ENCODE data around the gene CCDC47.
"Not testable (repeated sequence)": the region's sequence is repeated elsewhere in the genome, so short reads cannot be mapped to it uniquely, and the experiment has no call there.

Gene CCDC47

GRCh38 chr17:63773272-63774140, at the start of gene CCDC47:
TSS of gene CCDC47 (minus strand) at chr17:63773597. CDS start at chr17:63766175, 7,422 bp downstream.
- DNase-seq, result peak; percentile 100

DNA sequence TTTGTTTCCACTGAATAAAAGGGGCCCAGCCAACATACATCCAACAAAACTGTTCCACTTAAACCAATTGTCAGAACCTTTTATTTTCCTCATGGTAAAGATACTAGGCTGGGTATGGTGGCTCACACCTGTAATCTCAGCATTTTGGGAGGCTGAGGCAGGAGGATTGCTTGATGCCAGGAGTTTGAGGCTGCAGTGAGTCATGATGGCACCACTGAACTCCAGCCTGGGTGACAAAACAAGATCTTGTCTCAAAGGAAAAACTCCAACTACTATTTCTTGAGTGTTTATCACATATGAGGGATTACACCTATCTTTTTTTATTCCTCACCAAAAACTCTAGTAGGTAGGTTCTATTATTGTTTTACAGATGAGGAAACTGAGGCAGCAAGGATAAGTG, 49.1 kb upstream of the CCDC47 start:
- DNase-seq, result no peak

DNA sequence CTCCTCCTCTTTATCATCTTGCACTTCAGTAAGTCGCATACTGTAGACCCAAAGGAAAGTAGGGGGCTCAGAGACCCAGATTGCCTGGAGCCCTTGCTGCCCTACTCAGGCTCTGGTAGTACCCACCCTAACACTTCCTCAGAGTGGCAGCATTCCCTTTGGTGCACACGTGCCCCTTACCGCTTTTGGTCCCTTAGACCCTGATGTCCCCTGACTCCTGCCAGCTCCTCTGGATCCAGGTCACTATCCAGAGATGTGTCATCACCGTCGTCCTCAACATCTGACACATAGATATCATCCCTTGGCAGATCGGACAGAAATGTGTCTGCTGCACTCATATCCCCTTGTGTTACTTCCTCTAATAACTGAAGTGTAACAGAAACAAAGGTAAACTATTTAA, 48.4 kb upstream of the CCDC47 start:
- DNase-seq, result no peak

DNA sequence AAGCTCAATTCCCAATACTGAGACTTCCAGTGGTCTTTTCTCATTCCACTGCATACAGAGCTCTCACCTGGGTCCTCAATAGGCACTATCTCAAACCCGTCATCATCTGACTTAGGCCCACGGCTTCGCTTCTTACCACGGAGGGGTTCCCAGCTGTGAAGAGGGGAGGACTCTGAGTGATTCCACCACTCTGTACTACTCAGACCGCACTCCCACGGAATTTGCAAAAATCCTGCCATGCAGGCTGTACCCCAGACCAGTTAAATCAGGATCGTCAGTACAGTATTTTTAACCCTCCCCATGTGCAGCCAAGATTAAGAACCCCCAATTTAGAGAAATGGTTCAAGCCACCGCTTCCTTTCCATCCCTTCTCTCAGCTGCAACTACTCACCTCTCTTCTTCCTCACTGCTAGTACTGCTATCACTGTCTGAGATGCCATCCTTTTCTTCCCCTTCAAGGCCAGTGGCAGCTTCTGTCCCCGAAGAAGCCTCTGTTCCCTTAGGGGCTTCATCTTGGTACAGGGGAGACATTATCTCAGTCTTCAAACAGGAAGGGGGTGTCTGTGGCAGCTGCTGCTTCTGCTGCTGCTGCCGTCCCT, 47.7 kb upstream of the CCDC47 start:
- no peak for DNase-seq

DNA sequence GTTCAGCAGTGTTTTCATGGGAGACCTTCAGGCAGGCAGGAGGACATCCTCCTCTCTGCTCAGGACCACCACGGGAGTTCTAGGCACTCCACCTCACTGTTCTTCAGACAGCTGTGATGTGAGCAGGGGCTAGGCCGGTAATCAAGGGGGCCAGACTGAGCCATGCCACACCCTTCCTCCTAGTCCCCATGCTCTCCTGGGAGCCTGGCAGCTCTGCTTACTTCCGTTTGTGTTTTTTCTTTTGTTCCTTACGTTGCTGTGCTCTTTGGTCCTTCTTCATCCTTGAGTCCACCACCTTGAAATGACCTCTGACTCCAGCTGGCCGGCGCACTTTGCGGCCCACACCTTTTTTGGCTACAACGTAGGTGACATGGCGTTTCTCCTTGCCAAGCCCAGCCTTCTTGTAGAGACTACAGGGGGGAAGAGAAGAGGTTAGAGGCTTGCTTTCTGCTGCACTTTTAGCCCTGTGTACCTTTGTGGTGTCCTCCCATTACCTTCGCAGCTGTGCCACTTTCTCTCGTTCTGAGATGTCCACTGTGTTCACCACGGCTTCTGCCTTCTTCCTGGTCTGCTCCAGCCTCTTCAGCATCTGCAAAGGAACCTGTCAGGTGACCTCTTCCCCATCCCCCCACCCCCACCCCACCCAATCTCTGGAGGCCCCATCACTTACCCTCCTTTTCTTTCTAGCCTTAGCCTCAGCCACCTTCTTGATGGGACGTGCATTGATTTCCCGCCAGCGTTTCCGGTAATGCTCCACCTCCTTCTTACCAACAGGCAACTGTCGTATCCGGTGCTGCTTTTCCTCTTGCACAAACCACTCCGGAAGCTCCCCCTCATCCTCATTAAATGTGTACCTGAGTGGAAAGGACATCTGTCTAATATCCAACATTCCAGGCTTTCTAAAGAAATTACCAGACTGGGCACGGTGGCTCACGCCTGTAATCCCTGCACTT, 46.5 kb upstream of the CCDC47 start:
- no peak for DNase-seq

DNA sequence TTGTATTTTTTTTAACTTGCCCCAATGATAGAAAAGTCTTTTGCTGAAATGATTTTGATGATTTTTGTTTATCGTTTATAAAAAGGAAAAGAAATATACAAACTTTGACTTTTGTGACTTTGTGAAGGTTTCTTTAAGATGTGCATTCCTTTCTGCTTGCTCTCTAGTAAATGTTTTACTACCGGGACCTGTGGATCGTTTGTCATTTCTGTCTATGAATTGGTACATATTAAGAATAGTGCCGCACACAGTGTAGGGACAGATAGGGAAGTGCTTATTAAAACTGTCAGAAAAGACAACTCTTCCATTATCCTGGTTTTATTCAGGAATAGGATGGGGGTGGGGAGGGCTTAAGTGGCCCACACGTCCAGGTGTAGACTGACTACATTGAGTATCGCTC, 45.7 kb upstream of the CCDC47 start:
- DNase-seq, result no peak

DNA sequence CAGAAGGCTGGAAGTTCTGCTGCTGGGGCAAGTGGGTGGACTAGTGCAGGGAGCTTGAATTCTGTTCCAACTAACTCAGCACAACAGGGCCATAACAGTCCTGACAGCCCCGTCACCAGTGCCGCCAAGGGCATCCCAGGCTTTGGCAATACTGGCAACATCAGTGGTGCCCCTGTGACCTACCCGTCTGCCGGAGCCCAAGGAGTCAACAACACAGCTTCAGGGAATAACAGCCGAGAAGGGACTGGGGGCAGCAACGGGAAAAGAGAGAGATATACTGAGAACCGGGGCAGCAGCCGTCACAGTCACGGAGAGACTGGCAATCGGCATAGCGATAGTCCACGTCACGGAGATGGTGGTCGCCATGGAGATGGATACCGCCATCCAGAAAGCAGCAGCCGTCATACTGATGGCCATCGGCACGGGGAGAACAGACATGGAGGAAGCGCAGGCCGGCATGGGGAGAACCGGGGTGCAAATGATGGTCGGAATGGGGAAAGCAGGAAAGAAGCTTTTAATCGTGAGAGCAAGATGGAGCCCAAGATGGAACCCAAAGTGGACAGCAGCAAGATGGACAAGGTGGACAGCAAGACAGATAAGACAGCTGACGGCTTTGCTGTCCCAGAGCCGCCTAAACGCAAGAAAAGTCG, 44.5 kb upstream of the CCDC47 start:
- no peak for DNase-seq

DNA sequence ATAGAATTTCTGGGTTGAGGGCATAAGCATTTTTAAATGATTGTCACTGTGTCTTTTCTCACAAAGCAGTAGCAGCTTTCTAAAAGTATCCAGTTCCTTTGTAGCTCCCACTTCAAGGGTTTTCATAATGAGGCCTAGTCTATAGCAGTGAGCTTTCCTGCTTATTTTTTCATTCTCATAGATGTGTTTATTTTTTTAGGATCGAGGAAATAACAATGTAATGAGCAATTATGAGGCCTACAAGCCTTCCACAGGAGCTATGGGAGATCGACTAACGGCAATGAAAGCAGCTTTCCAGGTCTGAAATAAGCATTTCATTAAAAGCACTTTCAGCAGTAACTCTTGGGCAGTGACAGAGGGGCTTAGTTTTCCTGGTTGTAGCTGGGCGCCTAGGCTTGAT, 43.3 kb upstream of the CCDC47 start:
- DNase-seq, result no peak

- DNase-seq, result no peak
Measured at GRCh38 chr17:63816123-63816522, 42.7 kb upstream of the CCDC47 start.

DNA sequence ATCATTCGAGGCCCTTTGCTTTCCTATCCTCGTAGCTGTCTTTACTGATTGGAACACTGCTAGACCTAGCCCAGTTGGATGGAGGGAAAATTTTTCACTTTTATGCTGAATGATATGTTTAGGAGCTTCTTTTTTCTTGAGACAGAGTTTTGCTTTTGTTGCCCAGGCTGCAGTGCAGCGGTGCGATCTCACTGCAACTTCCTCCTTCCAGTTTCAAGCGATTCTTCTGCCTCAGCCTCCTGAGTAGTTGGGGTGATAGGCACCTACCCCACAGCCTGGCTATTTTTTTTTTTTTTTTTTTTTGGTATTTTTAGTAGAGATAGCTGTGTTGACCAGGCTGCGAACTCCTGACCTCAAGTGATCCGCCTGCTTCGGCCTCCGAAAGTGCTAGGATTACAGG, 36.6 kb upstream of the CCDC47 start:
- no peak for DNase-seq

GRCh38 chr17:63805591-63805990, 32.2 kb upstream of the CCDC47 start:
- no peak for DNase-seq

DNA sequence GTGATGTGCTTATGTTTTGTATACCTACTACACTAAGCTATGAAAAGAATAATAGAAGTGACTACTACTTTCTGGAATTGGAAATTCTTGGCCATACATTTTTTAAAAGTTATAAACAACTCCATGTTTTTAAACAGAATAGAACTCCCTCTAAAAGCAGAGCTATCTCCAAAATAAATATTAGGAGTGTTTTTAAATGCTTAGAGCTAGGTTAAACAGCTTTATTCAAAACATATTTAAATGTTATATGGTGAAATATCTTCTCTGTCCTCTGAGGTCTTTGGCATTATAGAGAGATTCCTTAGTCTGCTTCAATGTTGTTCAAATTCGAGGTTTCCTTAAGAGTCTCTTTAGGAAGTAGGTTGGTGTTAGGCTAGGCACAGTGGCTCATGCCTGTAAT, 30.9 kb upstream of the CCDC47 start:
- no peak for DNase-seq

DNA sequence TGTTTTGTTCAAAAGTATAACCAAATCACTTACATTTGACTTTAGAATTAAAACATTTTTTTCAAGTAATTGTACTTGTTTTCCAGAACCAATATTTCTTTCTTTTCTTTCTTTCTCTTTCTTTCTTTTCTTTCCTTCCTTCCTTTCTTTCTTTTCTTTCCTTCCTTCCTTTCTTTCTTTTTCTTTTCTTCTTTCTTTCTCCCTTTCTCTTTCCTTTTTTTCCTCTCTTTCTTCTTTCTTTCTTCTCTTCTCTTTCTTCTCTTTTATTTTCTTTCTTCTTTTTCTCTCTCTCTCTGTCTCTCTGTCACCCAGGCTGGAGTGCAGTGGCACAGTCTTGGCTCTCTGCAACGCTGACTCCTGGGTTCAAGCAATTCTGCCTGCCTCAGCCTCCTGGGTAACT, 27.4 kb upstream of the CCDC47 start:
- no peak for DNase-seq

- no peak for DNase-seq
Measured at GRCh38 chr17:63798572-63799106, 25.2 kb upstream of the CCDC47 start.

DNA sequence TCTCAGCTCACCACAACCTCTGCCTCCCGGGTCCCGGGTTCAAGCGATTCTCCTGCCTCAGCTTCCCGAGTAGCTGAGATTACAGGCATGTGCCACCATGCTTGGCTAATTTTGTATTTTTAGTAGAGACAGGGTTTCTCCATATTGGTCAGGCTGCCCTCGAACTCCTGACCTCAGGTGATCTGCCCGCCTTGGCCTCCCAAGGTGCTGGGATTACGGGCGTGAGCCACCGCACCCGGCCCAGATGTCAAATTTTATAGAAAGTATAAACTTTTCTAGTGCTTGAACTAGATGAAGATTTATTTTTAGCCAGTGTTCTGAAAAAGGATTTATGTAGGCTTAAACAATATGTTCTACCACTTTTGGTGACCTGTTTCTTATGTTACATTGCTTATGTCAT, 23.0 kb upstream of the CCDC47 start:
- not testable (repeated sequence) for DNase-seq

GRCh38 chr17:63792055-63792729, 18.8 kb upstream of the CCDC47 start:
- no peak for DNase-seq

- no peak for DNase-seq
Measured at GRCh38 chr17:63790057-63790456, 16.7 kb upstream of the CCDC47 start.

GRCh38 chr17:63786971-63787711, 13.7 kb upstream of the CCDC47 start:
- DNase-seq, result no peak

DNA sequence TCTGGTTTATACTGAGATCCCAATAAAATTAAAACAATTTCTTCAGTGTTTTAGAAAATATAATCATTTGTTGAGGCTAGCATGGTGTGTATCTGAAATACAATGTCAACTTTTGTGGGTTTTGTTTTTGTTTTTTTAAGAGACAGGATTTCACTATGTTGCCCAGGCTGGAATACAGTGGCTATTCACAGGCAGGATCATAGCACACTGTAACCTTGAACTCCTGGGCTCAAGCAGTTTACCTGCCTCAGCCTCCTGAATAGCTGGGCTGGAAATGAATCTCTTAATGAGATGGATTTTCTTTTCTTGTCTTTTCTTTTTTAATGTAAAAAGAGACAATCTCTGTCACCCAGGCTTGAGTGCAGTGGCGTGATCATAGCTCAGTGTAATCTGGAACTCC, 12.7 kb upstream of the CCDC47 start:
- DNase-seq, result no peak

- DNase-seq, result no peak
Measured at GRCh38 chr17:63785556-63785955, 12.2 kb upstream of the CCDC47 start.

DNA sequence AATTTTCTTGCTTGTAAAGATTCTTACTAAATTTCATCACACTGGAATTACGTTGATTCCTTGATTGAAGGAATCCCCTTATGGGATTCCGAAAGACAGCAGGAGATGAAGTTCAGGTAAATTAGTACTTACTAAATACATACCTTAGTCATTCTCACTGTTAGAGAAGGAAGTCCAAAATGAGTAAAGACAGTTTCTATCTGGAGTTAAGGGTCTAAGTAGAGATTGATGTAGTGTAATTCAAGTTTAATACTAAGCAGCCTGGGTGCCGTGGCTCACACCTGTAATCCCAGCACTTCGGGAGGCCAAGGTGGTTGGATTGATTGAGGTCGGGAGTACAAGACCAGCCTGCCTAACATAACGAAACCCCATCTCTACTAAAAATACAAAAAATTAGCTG, 10.1 kb upstream of the CCDC47 start:
- no peak for DNase-seq
